Muscle layer of duodenum (tissue), 2 donors: ENCODE results near the gene CHST4.

Source experiments
- H3K27ac ChIP-seq: one replicate; pipeline ENCODE4 v1.7.0; 2013; ENCODE audit warnings: mild to moderate bottlenecking, low read length
- H3K27me3 ChIP-seq: one replicate; pipeline ENCODE4 v1.7.0; 2013; ENCODE audit warnings: low read depth, mild to moderate bottlenecking, control low read depth, low read length
- H3K36me3 ChIP-seq, 2 donors: one replicate each; pipeline ENCODE4 v1.7.0; 2013; ENCODE audit warnings: low read length in 2 of 2, control low read depth in 1 of 2, mild to moderate bottlenecking in 1 of 2; ENCODE audit not compliant: insufficient read depth in 2 of 2, control insufficient read depth in 1 of 2
- H3K4me1 ChIP-seq, 2 donors: one replicate each; pipeline ENCODE4 v1.7.0; 2013; ENCODE audit warnings: low read length in 2 of 2, mild to moderate bottlenecking in 2 of 2, control low read depth in 1 of 2, moderate library complexity in 1 of 2; ENCODE audit not compliant: insufficient read depth in 2 of 2, control insufficient read depth in 1 of 2
- H3K4me3 ChIP-seq, 2 donors: one replicate each; pipeline ENCODE4 v1.7.0; 2013; ENCODE audit warnings: low read length in 2 of 2, low read depth in 1 of 2, mild to moderate bottlenecking in 1 of 2
- H3K9me3 ChIP-seq, 2 donors: one replicate each; pipeline ENCODE4 v1.7.0; 2013; ENCODE audit warnings: low read length in 2 of 2, control low read depth in 1 of 2, mild to moderate bottlenecking in 1 of 2; ENCODE audit not compliant: control insufficient read depth in 1 of 2
- donor health status: healthy.

CHST4 gene

GRCh38 chr16:71526111-71526631, at the start of gene CHST4:
Gene CHST4, plus strand, starts transcription at chr16:71526426. Its CDS starts 10,252 bp downstream, at chr16:71536678.
- no peak within 1 kb of the TSS for H3K4me3 ChIP-seq
- no peaks in the 10 kb centered on the region for H3K27me3 ChIP-seq
- no peak within 1 kb of the TSS for H3K27ac ChIP-seq
- no peaks in the 10 kb centered on the region for H3K9me3 ChIP-seq
- H3K36me3 ChIP-seq, result no peaks in the 10 kb centered on the region
- H3K4me1 ChIP-seq, result peaks cover 0 to 3% of the 10 kb centered on the region in 2 donors

GRCh38 chr16:71476457-71477124, 49.6 kb upstream of the CHST4 start:
- no peak overlapping the region for H3K27ac ChIP-seq
- H3K4me3 ChIP-seq, result no peak overlapping the region
- no peaks in the 10 kb centered on the region for H3K4me1 ChIP-seq
- H3K27me3 ChIP-seq, result no peaks in the 10 kb centered on the region
- H3K9me3 ChIP-seq, result no peaks in the 10 kb centered on the region
- peaks cover 18 to 58% of the 10 kb centered on the region in 2 donors for H3K36me3 ChIP-seq

GRCh38 chr16:71479420-71479819, 46.8 kb upstream of the CHST4 start:
- Histone ChIP-seq H3K4me1 (peaks cover 0 to 4% of the 10 kb centered on the region in 2 donors), H3K27me3 (no peaks in the 10 kb centered on the region), H3K27ac (no peak overlapping the region), H3K36me3 (peaks cover 18 to 46% of the 10 kb centered on the region in 2 donors), H3K4me3 (no peak overlapping the region), H3K9me3 (no peaks in the 10 kb centered on the region)

GRCh38 chr16:71480956-71481355, 45.3 kb upstream of the CHST4 start:
- peaks cover 0 to 4% of the 10 kb centered on the region in 2 donors for H3K4me1 ChIP-seq
- H3K27ac ChIP-seq, result no peak overlapping the region
- peaks cover 10 to 31% of the 10 kb centered on the region in 2 donors for H3K36me3 ChIP-seq
- H3K27me3 ChIP-seq, result no peaks in the 10 kb centered on the region
- no peaks in the 10 kb centered on the region for H3K9me3 ChIP-seq
- no peak overlapping the region for H3K4me3 ChIP-seq

GRCh38 chr16:71482569-71482968, 43.7 kb upstream of the CHST4 start:
- H3K9me3 ChIP-seq, result no peaks in the 10 kb centered on the region
- peaks cover 0 to 4% of the 10 kb centered on the region in 2 donors for H3K4me1 ChIP-seq
- no peak overlapping the region for H3K27ac ChIP-seq
- H3K36me3 ChIP-seq, result peaks cover 0 to 16% of the 10 kb centered on the region in 2 donors
- H3K4me3 ChIP-seq, result no peak overlapping the region
- no peaks in the 10 kb centered on the region for H3K27me3 ChIP-seq

- H3K36me3 ChIP-seq, result peaks cover 0 to 3% of the 10 kb centered on the region in 2 donors
These were observed 42.0 kb upstream of the CHST4 start for GRCh38 chr16:71484006-71484893.

GRCh38 chr16:71489122-71489521, 37.1 kb upstream of the CHST4 start, which contains the start of gene ZNF19:
Gene ZNF19, minus strand, starts transcription at chr16:71489324. Its CDS starts 7,210 bp downstream, at chr16:71482114.
- Histone ChIP-seq H3K27me3 (no peaks in the 10 kb centered on the region), H3K4me3 (no peak within 1 kb of the TSS), H3K27ac (no peak within 1 kb of the TSS), H3K9me3 (no peaks in the 10 kb centered on the region), H3K36me3 (no peaks in the 10 kb centered on the region), H3K4me1 (no peaks in the 10 kb centered on the region)

More at GRCh38 chr16:71484006-71484893, 42.0 kb upstream of the CHST4 start:
- Histone ChIP-seq H3K27ac (peak overlapping the region; percentile 90), H3K4me3 (peak overlapping the region; percentile 79 to 81), H3K9me3 (no peaks in the 10 kb centered on the region), H3K4me1 (peaks cover 0 to 4% of the 10 kb centered on the region in 2 donors), H3K27me3 (no peaks in the 10 kb centered on the region)

GRCh38 chr16:71490361-71490760, 35.9 kb upstream of the CHST4 start:
- H3K9me3 ChIP-seq, result no peaks in the 10 kb centered on the region
- no peaks in the 10 kb centered on the region for H3K36me3 ChIP-seq
- no peak overlapping the region for H3K4me3 ChIP-seq
- no peak overlapping the region for H3K27ac ChIP-seq
- H3K27me3 ChIP-seq, result no peaks in the 10 kb centered on the region
- no peaks in the 10 kb centered on the region for H3K4me1 ChIP-seq

GRCh38 chr16:71491054-71491453, 35.2 kb upstream of the CHST4 start:
- Histone ChIP-seq H3K36me3 (no peaks in the 10 kb centered on the region), H3K27ac (no peak overlapping the region), H3K4me3 (no peak overlapping the region), H3K9me3 (no peaks in the 10 kb centered on the region), H3K27me3 (no peaks in the 10 kb centered on the region), H3K4me1 (no peaks in the 10 kb centered on the region)

GRCh38 chr16:71492786-71493185, 33.4 kb upstream of the CHST4 start:
- Histone ChIP-seq H3K9me3 (no peaks in the 10 kb centered on the region), H3K36me3 (no peaks in the 10 kb centered on the region), H3K4me3 (no peak overlapping the region), H3K27me3 (no peaks in the 10 kb centered on the region), H3K4me1 (no peaks in the 10 kb centered on the region), H3K27ac (no peak overlapping the region)

GRCh38 chr16:71493213-71493612, 33.0 kb upstream of the CHST4 start:
- no peaks in the 10 kb centered on the region for H3K36me3 ChIP-seq
- no peaks in the 10 kb centered on the region for H3K4me1 ChIP-seq
- no peaks in the 10 kb centered on the region for H3K9me3 ChIP-seq
- H3K27ac ChIP-seq, result no peak overlapping the region
- H3K4me3 ChIP-seq, result no peak overlapping the region
- no peaks in the 10 kb centered on the region for H3K27me3 ChIP-seq
